ENCODE results near the gene NFX1. TPM values are rescaled to one million over a fixed set of nuclear protein-coding genes. Genes with fewer than 3 reads are reported as not detected.

Gene NFX1
- total and polyA plus RNA-seq, 2 donors (not counting 1 experiment from before 2014, with no cell fraction given): 30.2 to 39.5 TPM

DNA sequence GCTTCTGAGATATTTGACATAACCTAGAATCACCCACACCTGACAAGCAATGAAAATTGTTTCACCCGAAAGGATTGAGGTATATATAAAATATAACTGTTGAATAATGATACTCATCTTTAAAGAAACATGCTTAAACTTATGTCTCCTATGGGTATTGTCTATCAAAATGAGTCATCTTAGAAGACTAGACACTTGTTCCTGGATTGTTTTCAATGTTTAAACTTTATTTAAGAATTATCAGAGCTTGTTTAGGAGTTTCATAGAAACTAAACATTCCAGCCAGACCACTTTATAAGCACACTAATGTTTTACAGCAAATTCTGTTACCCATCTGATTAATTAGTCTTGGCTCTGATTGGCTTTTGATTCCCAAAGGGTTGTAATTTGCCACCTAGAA, 19.6 kb downstream of the NFX1 start:
- H3K27me3 ChIP-seq (ENCODE audit: control insufficient read depth, insufficient read depth, low read length): no peaks in the 10 kb centered on the region
- H3K9me3 ChIP-seq (ENCODE audit: control insufficient read depth, insufficient read depth, low read depth, low read length): no peaks in the 10 kb centered on the region
- peaks cover 17% of the 10 kb centered on the region for H3K36me3 ChIP-seq (ENCODE audit: control insufficient read depth, insufficient read depth, low read length)
- H2AFZ ChIP-seq (ENCODE audit: low read length): no peak overlapping the region
- H3K79me2 ChIP-seq (ENCODE audit: control insufficient read depth, insufficient read depth, low read length): no peaks in the 10 kb centered on the region
- H3K27ac ChIP-seq (ENCODE audit: insufficient read depth, low read length): no peak overlapping the region
- TF ChIP-seq, protein P1, sequence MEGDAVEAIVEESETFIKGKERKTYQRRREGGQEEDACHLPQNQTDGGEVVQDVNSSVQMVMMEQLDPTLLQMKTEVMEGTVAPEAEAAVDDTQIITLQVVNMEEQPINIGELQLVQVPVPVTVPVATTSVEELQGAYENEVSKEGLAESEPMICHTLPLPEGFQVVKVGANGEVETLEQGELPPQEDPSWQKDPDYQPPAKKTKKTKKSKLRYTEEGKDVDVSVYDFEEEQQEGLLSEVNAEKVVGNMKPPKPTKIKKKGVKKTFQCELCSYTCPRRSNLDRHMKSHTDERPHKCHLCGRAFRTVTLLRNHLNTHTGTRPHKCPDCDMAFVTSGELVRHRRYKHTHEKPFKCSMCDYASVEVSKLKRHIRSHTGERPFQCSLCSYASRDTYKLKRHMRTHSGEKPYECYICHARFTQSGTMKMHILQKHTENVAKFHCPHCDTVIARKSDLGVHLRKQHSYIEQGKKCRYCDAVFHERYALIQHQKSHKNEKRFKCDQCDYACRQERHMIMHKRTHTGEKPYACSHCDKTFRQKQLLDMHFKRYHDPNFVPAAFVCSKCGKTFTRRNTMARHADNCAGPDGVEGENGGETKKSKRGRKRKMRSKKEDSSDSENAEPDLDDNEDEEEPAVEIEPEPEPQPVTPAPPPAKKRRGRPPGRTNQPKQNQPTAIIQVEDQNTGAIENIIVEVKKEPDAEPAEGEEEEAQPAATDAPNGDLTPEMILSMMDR (conservative IDR thresholded peaks at IDR 0.05 in 1 of 2, IDR thresholded peaks at IDR 0.05 in 1 of 2; ENCODE audit: low read depth in 1 of 2, low read length in 2 of 2): no peak
- no peak for TF ChIP-seq EZH2 (IDR thresholded peaks at IDR 0.05; ENCODE audit: low read length, missing control alignments)
- DNase-seq (ENCODE audit: low read depth in 2 of 2): no peak
- no peak overlapping the region for H3K4me2 ChIP-seq (ENCODE audit: extremely low read depth, insufficient read depth, low read length)
- no peak overlapping the region for H3K4me3 ChIP-seq (replicated peaks in 1 of 4; ENCODE audit: control extremely low read depth in 1 of 4, insufficient read depth in 1 of 4, low read depth in 3 of 4, low read length in 4 of 4)
- H3K9ac ChIP-seq (ENCODE audit: insufficient read depth, low read length): no peak overlapping the region
- no peaks in the 10 kb centered on the region for H3K4me1 ChIP-seq (ENCODE audit: control insufficient read depth, extremely low read depth, insufficient read depth, low read length)
- no peaks in the 10 kb centered on the region for H4K20me1 ChIP-seq (ENCODE audit: control insufficient read depth, extremely low read depth, insufficient read depth, low read length)

DNA sequence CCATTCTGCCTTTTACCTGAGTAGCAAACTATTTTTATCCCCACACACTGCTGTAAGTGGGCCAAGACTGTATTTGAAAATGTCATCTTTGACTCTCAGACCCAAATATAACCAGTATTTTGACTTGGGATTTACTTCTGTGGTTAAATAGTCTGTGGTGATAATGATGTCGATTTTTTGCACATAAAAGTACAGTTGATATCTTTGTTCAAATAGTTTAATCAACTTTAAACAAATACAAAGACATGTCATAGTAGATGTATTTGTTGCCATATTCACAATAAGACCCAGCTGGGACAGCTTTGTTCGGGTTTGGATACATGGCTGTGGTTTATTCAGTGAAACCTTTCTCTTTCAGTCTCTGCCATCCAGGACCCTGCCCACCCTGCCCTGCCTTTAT, 20.4 kb downstream of the NFX1 start:
- Histone ChIP-seq H3K4me1 (ENCODE audit: control insufficient read depth, extremely low read depth, insufficient read depth, low read length) (no peaks in the 10 kb centered on the region), H3K4me2 (ENCODE audit: extremely low read depth, insufficient read depth, low read length) (no peak overlapping the region), H3K9ac (ENCODE audit: insufficient read depth, low read length) (no peak overlapping the region), H4K20me1 (ENCODE audit: control insufficient read depth, extremely low read depth, insufficient read depth, low read length) (no peaks in the 10 kb centered on the region), H3K4me3 (replicated peaks in 1 of 4; ENCODE audit: control extremely low read depth in 1 of 4, insufficient read depth in 1 of 4, low read depth in 3 of 4, low read length in 4 of 4) (no peak overlapping the region), H3K36me3 (ENCODE audit: control insufficient read depth, insufficient read depth, low read length) (peaks cover 15% of the 10 kb centered on the region), H3K27me3 (ENCODE audit: control insufficient read depth, insufficient read depth, low read length) (no peaks in the 10 kb centered on the region), H2AFZ (ENCODE audit: low read length) (no peak overlapping the region), H3K9me3 (ENCODE audit: control insufficient read depth, insufficient read depth, low read depth, low read length) (no peaks in the 10 kb centered on the region), H3K27ac (ENCODE audit: insufficient read depth, low read length) (no peak overlapping the region), H3K79me2 (ENCODE audit: control insufficient read depth, insufficient read depth, low read length) (no peaks in the 10 kb centered on the region)
- DNase-seq (ENCODE audit: low read depth in 2 of 2): no peak
- TF ChIP-seq, protein P1 (conservative IDR thresholded peaks at IDR 0.05 in 1 of 2, IDR thresholded peaks at IDR 0.05 in 1 of 2; ENCODE audit: low read depth in 1 of 2, low read length in 2 of 2): no peak
- no peak for TF ChIP-seq EZH2 (IDR thresholded peaks at IDR 0.05; ENCODE audit: low read length, missing control alignments)

DNA sequence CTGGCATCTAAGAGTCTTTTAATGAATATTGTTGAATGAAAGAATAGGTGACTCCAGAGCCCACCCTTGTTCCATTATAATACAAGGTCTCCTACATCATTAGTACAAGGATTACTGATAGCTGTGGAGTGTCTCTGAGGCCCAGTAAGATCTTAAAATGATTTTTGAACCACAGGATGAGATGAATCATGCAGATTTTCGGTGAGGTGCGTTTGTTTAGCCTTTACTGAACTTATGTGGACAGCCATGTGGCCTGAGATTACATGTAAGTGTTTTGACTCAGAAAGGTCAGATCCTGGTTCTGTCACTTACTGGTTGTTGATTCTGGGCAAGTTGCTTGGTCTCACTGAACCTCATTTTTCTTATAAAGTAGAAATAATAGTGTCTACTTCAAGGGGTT, 21.6 kb downstream of the NFX1 start:
- DNase-seq (ENCODE audit: low read depth in 2 of 2): peak in 1 of 2 donors; percentile 27
- no peaks in the 10 kb centered on the region for H3K27me3 ChIP-seq (ENCODE audit: control insufficient read depth, insufficient read depth, low read length)
- no peak overlapping the region for H3K4me3 ChIP-seq (replicated peaks in 1 of 4; ENCODE audit: control extremely low read depth in 1 of 4, insufficient read depth in 1 of 4, low read depth in 3 of 4, low read length in 4 of 4)
- H3K36me3 ChIP-seq (ENCODE audit: control insufficient read depth, insufficient read depth, low read length): peaks cover 17% of the 10 kb centered on the region
- no peak overlapping the region for H3K27ac ChIP-seq (ENCODE audit: insufficient read depth, low read length)
- H3K4me1 ChIP-seq (ENCODE audit: control insufficient read depth, extremely low read depth, insufficient read depth, low read length): no peaks in the 10 kb centered on the region
- H2AFZ ChIP-seq (ENCODE audit: low read length): no peak overlapping the region
- no peak overlapping the region for H3K4me2 ChIP-seq (ENCODE audit: extremely low read depth, insufficient read depth, low read length)
- TF ChIP-seq, protein P1 (conservative IDR thresholded peaks at IDR 0.05 in 1 of 2, IDR thresholded peaks at IDR 0.05 in 1 of 2; ENCODE audit: low read depth in 1 of 2, low read length in 2 of 2): no peak
- no peak for TF ChIP-seq EZH2 (IDR thresholded peaks at IDR 0.05; ENCODE audit: low read length, missing control alignments)
- no peak overlapping the region for H3K9ac ChIP-seq (ENCODE audit: insufficient read depth, low read length)
- no peaks in the 10 kb centered on the region for H3K9me3 ChIP-seq (ENCODE audit: control insufficient read depth, insufficient read depth, low read depth, low read length)
- H3K79me2 ChIP-seq (ENCODE audit: control insufficient read depth, insufficient read depth, low read length): no peaks in the 10 kb centered on the region
- H4K20me1 ChIP-seq (ENCODE audit: control insufficient read depth, extremely low read depth, insufficient read depth, low read length): no peaks in the 10 kb centered on the region

All from fibroblast of lung (primary cell).